Breast epithelium (tissue), 3 donors: ENCODE measurements around the gene CKS1B.

Source experiments
- CTCF ChIP-seq, 3 donors: fragments of 450-650 bp; IDR thresholded peaks; one replicate each; pipeline ENCODE4 v1.5.1; 2016 to 2017; ENCODE audit warnings: antibody characterized with exemption in 3 of 3, mild to moderate bottlenecking in 3 of 3, moderate library complexity in 3 of 3
- POLR2A ChIP-seq: fragments of 450-650 bp; IDR thresholded peaks from one replicate; pipeline ENCODE4 v1.6.1; 2016; ENCODE audit warnings: antibody characterized with exemption, mild to moderate bottlenecking, moderate library complexity

GRCh38 chr1:154974102-154974807 is at the start of gene CKS1B:
- TF ChIP-seq CTCF (IDR thresholded peaks at IDR 0.05) (no peak), POLR2A (peak; percentile 75)
